H7 (cell line): ENCODE results near the gene SLC28A1. TPM values are rescaled to one million over a fixed set of nuclear protein-coding genes. Genes with fewer than 3 reads are reported as not detected.
"Not testable (repeated sequence)": the region's sequence is repeated elsewhere in the genome, so short reads cannot be mapped to it uniquely, and the experiment has no call there.

Experiments used
- DNase-seq: peaks from one replicate; pipeline ENCODE4 v3.0.0; 2012
- H3K27me3 ChIP-seq: 2 replicates; pipeline ENCODE4 v1.6.0; 2011; ENCODE audit warnings: mild to moderate bottlenecking, low read length; ENCODE audit not compliant: control insufficient read depth, insufficient read depth
- H3K36me3 ChIP-seq: replicated peaks from 2 replicates; pipeline ENCODE4 v1.5.1; 2011; ENCODE audit warnings: low read length; ENCODE audit not compliant: control insufficient read depth, insufficient read depth
- H3K4me3 ChIP-seq: 2 replicates; pipeline ENCODE4 v1.5.1; 2011; ENCODE audit warnings: low read depth, mild to moderate bottlenecking, control low read depth, low read length, moderate library complexity; ENCODE audit not compliant: insufficient read depth
- total RNA-seq: library from RNA; depleted of rRNA; stranded (reverse); fragments of >200 nt; shearing (Covaris generic); gene quantifications from 2 replicates; pipeline ENCODE4 v1.2.3, GENCODE V29; 2014

Gene SLC28A1
- total RNA-seq, 1 experiment from 2014 or later, result not detected

- no peaks in the 10 kb centered on the region for H3K36me3 ChIP-seq
- H3K27me3 ChIP-seq, result peaks cover 47% of the 10 kb centered on the region
- peak overlapping the region; percentile 82 for H3K4me3 ChIP-seq
- peak; percentile 97 for DNase-seq
Observed at GRCh38 chr15:84981054-84981710, 96.7 kb downstream of the SLC28A1 start.

GRCh38 chr15:84981711-84982300 is 97.3 kb downstream of the SLC28A1 start, which contains the start of gene PDE8A:
PDE8A (plus strand) TSS chr15:84981856; CDS start chr15:84982163, 307 bp downstream.
- Histone ChIP-seq H3K27me3 (peaks cover 47% of the 10 kb centered on the region), H3K36me3 (no peaks in the 10 kb centered on the region), H3K4me3 (peak within 1 kb of the TSS; percentile 82)
- DNase-seq, result peak; percentile 83

- no peak for DNase-seq
- Histone ChIP-seq H3K4me3 (peak overlapping the region; percentile 82), H3K36me3 (no peaks in the 10 kb centered on the region), H3K27me3 (peaks cover 47% of the 10 kb centered on the region)
Observed at GRCh38 chr15:84982301-84982920, 97.9 kb downstream of the SLC28A1 start.

GRCh38 chr15:84983294-84983693 is 98.8 kb downstream of the SLC28A1 start:
- Histone ChIP-seq H3K27me3 (peaks cover 44% of the 10 kb centered on the region), H3K36me3 (no peaks in the 10 kb centered on the region), H3K4me3 (no peak overlapping the region)
- DNase-seq, result no peak

GRCh38 chr15:84983711-84984110 is 99.2 kb downstream of the SLC28A1 start:
- peaks cover 40% of the 10 kb centered on the region for H3K27me3 ChIP-seq
- no peak overlapping the region for H3K4me3 ChIP-seq
- H3K36me3 ChIP-seq, result no peaks in the 10 kb centered on the region
- DNase-seq, result no peak

GRCh38 chr15:84985158-84985557 is 100.7 kb downstream of the SLC28A1 start:
- no peak for DNase-seq
- H3K4me3 ChIP-seq, result no peak overlapping the region
- H3K36me3 ChIP-seq, result no peaks in the 10 kb centered on the region
- H3K27me3 ChIP-seq, result peaks cover 27% of the 10 kb centered on the region

- H3K4me3 ChIP-seq, H3K36me3 ChIP-seq, DNase-seq: not testable (repeated sequence)
- peaks cover 17% of the 10 kb centered on the region for H3K27me3 ChIP-seq
Observed at GRCh38 chr15:84987351-84987750, 102.9 kb downstream of the SLC28A1 start.

- no peaks in the 10 kb centered on the region for H3K36me3 ChIP-seq
- no peak for DNase-seq
- peaks cover 10% of the 10 kb centered on the region for H3K27me3 ChIP-seq
- H3K4me3 ChIP-seq, result no peak overlapping the region
Observed at GRCh38 chr15:84987949-84988624, 103.6 kb downstream of the SLC28A1 start.

- DNase-seq, result no peak
- H3K36me3 ChIP-seq, result no peaks in the 10 kb centered on the region
- H3K4me3 ChIP-seq, result no peak overlapping the region
- peaks cover under 1% of the 10 kb centered on the region; the same call in 1 of the 2 replicates for H3K27me3 ChIP-seq
Observed at GRCh38 chr15:84988909-84989644, 104.6 kb downstream of the SLC28A1 start.

GRCh38 chr15:84990507-84990906 is 106.0 kb downstream of the SLC28A1 start:
- H3K36me3 ChIP-seq, result no peaks in the 10 kb centered on the region
- no peak overlapping the region for H3K4me3 ChIP-seq
- no peak for DNase-seq
- H3K27me3 ChIP-seq, result no peaks in the 10 kb centered on the region

- DNase-seq, result no peak
- no peak overlapping the region for H3K4me3 ChIP-seq
- no peaks in the 10 kb centered on the region for H3K27me3 ChIP-seq
- no peaks in the 10 kb centered on the region for H3K36me3 ChIP-seq
Observed at GRCh38 chr15:84991014-84991712, 106.7 kb downstream of the SLC28A1 start.

- no peak overlapping the region for H3K4me3 ChIP-seq
- no peaks in the 10 kb centered on the region for H3K36me3 ChIP-seq
- no peaks in the 10 kb centered on the region for H3K27me3 ChIP-seq
- DNase-seq, result no peak
Observed at GRCh38 chr15:84992157-84992944, 107.9 kb downstream of the SLC28A1 start.
